GM12891 (cell line): ENCODE results near the gene RCL1.

Source experiments
- DNase-seq: peaks from one replicate; pipeline ENCODE4 v3.0.0; 2011; ENCODE audit warnings: low spot score; ENCODE audit not compliant: insufficient read length
- FAIRE-seq: peaks from 2 replicates; lab custom pipeline; 2011; peaks lifted over from hg19 to GRCh38; lab: Jason Lieb, UNC
- PAX5 ChIP-seq: IDR thresholded peaks from 2 replicates; pipeline ENCODE4 v1.6.1; 2011; ENCODE audit warnings: low read length, moderate library complexity, mild to moderate bottlenecking; ENCODE audit not compliant: insufficient read depth, severe bottlenecking
- POLR2A ChIP-seq: IDR thresholded peaks from 2 replicates; pipeline ENCODE4 v1.6.1; 2011; ENCODE audit warnings: low read depth, low read length, control low read depth
- POLR2AphosphoS5 ChIP-seq: IDR thresholded peaks from 2 replicates; pipeline ENCODE4 v1.6.1; 2011; ENCODE audit warnings: low read depth, low read length, control low read depth
- POU2F2 ChIP-seq: IDR thresholded peaks from 2 replicates; pipeline ENCODE4 v1.6.1; 2011; ENCODE audit warnings: low read depth, mild to moderate bottlenecking, control low read depth, low read length, moderate library complexity
- SPI1 ChIP-seq: IDR thresholded peaks from 2 replicates; pipeline ENCODE4 v1.6.1; 2011; ENCODE audit warnings: low read depth, low read length, control low read depth
- TAF1 ChIP-seq: IDR thresholded peaks from 2 replicates; pipeline ENCODE4 v1.6.1; 2011; ENCODE audit warnings: low read depth, low read length, control low read depth

The RCL1 gene

GRCh38 chr9:4810565-4810964 lies 17.8 kb downstream of the RCL1 start:
- TF ChIP-seq TAF1 (no peak), POLR2A (no peak), PAX5 (no peak), SPI1 (no peak), POLR2AphosphoS5 (no peak), POU2F2 (no peak)
- FAIRE-seq (peak; percentile 50), DNase-seq (no peak)

- DNase-seq: no peak
- no peak for TF ChIP-seq POLR2AphosphoS5
- no peak for TF ChIP-seq POLR2A
- TF ChIP-seq SPI1: no peak
- no peak for TF ChIP-seq POU2F2
- TF ChIP-seq PAX5: no peak
- TF ChIP-seq TAF1: no peak
- FAIRE-seq: peak; percentile 52
These were observed 19.1 kb downstream of the RCL1 start for GRCh38 chr9:4811824-4812223.

GRCh38 chr9:4812858-4813257 lies 20.1 kb downstream of the RCL1 start:
- TF ChIP-seq PAX5 (no peak), SPI1 (no peak), POLR2A (no peak), TAF1 (no peak), POLR2AphosphoS5 (no peak), POU2F2 (no peak)
- FAIRE-seq: no peak
- DNase-seq: no peak

DNA sequence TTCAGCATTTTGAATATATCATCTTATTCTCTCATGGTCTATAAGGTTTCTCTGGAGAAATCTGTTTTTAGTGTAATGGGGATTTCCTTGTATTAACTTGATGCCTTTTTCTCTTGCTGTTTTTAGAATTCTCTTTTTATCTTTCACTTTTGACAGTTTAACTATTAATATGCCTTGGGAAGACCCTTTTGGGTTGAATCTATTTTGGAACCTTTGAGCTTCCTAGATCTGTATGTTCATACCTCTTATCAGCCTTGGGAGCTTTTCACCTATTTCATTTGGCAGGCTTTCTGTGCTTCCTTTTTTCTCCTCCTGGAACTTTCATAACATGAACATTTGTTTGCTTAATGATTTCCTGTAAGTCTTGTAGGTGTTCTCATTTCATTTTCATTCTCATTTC lies 22.2 kb downstream of the RCL1 start:
- FAIRE-seq (no peak), DNase-seq (no peak)
- TF ChIP-seq PAX5 (no peak), SPI1 (no peak), POLR2A (no peak), POU2F2 (no peak), POLR2AphosphoS5 (no peak)

- TF ChIP-seq POLR2AphosphoS5 (no peak), POLR2A (no peak), TAF1 (no peak)
- FAIRE-seq (peak; percentile 86), DNase-seq (no peak)
These were observed 22.7 kb downstream of the RCL1 start for GRCh38 chr9:4815381-4815956.

DNA sequence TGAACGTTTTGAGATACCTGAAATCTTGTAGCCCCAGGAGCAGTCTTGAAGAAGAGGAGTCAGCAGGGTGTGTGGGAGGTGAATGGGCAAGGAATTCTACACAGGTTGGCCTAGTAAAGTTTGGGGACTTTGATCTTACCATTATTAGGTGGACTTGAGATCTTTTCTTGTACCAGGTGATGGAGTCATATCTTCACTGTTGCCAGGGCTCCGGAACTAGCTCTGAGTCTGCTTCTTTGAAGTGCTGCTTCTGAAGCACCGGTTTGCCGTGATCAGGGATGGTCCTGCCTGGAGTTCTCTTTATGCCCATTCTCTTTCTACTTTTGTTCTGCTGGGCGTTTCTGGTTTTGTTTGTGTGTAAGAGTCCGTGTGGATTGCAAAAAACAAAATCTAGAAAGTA lies 27.4 kb downstream of the RCL1 start:
- FAIRE-seq: no peak
- no peak for TF ChIP-seq SPI1
- no peak for TF ChIP-seq POLR2A
- TF ChIP-seq TAF1: no peak
- no peak for TF ChIP-seq POLR2AphosphoS5
- TF ChIP-seq POU2F2: no peak
- TF ChIP-seq PAX5: no peak
- no peak for DNase-seq

DNA sequence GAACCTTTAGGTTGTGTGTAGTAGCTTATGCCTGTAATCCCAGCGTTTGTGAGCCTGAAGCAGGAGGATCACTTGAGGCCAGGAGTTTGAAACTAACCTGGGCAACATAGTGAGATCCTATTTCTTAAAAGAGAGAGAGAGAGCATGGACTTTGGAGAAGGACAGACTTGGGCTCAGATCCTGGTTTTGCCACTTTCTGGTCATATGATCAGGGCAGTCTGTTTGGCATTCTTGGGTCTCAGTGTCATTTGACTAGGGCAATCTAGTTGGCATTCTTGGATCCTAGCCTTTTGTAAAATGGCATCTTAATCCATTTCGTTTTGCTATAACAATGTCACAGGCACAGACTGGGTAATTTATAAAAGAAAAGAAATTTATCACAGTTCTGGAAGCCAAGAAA lies 28.4 kb downstream of the RCL1 start:
- FAIRE-seq: peak; percentile 43
- TF ChIP-seq POLR2AphosphoS5 (no peak), TAF1 (no peak), PAX5 (no peak), POU2F2 (no peak), SPI1 (no peak)

GRCh38 chr9:4822057-4822456 lies 29.3 kb downstream of the RCL1 start:
- DNase-seq: no peak
- TF ChIP-seq POLR2AphosphoS5 (no peak), SPI1 (peak; percentile 18; the same call in 1 of the 2 replicates)
- FAIRE-seq: peak; percentile 86

More for the DNA sequence above, 28.4 kb downstream of the RCL1 start:
- no peak for DNase-seq

GRCh38 chr9:4826417-4827166 lies 33.8 kb downstream of the RCL1 start:
- FAIRE-seq (no peak), DNase-seq (no peak)
- TF ChIP-seq TAF1 (no peak), POU2F2 (no peak), POLR2A (no peak), POLR2AphosphoS5 (no peak), PAX5 (no peak), SPI1 (no peak)

DNA sequence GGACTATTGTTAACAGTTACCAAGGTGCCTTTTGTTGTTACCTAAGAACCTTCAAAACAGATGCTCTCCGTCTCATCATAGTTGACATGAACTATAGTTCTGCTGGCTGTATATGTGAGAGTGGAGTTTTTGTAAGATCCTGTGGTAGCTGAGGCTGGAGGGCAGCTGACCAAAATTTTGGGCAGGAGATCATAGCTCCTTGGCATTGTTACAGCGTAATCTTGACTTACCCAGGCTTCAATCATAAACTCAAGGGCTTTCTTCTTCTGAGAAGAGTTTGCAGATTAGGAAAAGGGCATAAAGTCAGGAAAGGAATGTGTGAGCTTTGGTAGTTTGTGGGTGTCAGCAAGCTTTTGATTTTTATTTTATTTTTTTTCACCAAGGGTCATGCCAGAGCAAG lies 34.5 kb downstream of the RCL1 start:
- no peak for DNase-seq
- no peak for FAIRE-seq
- TF ChIP-seq POLR2AphosphoS5: no peak
- no peak for TF ChIP-seq PAX5
- TF ChIP-seq POLR2A: no peak
- TF ChIP-seq SPI1: no peak
- TF ChIP-seq TAF1: no peak
- no peak for TF ChIP-seq POU2F2
